GM23338 (cell line): ENCODE measurements around the gene NAA80. TPM values are rescaled to one million over a fixed set of nuclear protein-coding genes. Genes with fewer than 3 reads are reported as not detected.
A peak's percentile ranks its signal among the peaks of the same experiment; 100 is the strongest.

Experiments
- ATAC-seq: fragments of 200-7000 bp; cut with Tn5 transposase; 3 replicates; pipeline ENCODE4 v1.9.1; 2020
- DNase-seq: peaks from one replicate; pipeline ENCODE4 v3.0.0-alpha.2; 2015; ENCODE audit warnings: low spot score
- H2AFZ ChIP-seq: fragments of 200-600 bp; sonication (generic); 2 replicates; pipeline ENCODE4 v1.8.0; 2016; ENCODE audit warnings: antibody characterized with exemption, mild to moderate bottlenecking, moderate library complexity
- H3F3A ChIP-seq: fragments of 200-600 bp; sonication (generic); replicated peaks from 2 replicates; pipeline ENCODE4 v1.8.0; 2017; ENCODE audit warnings: antibody characterized with exemption, mixed run types, low read depth
- H3K27ac ChIP-seq: fragments of 200-600 bp; sonication (generic); 2 replicates; pipeline ENCODE4 v1.6.1; 2016; ENCODE audit warnings: low read depth
- H3K27me3 ChIP-seq: fragments of 200-600 bp; sonication (generic); 2 replicates; pipeline ENCODE4 v1.8.0; 2016; ENCODE audit warnings: mild to moderate bottlenecking, mixed run types, moderate library complexity; ENCODE audit not compliant: insufficient read depth
- H3K36me3 ChIP-seq: fragments of 200-600 bp; sonication (generic); 2 replicates; pipeline ENCODE4 v1.8.0; 2016; ENCODE audit warnings: mild to moderate bottlenecking; ENCODE audit not compliant: insufficient read depth
- H3K4me1 ChIP-seq: fragments of 200-600 bp; sonication (generic); 2 replicates; pipeline ENCODE4 v1.8.0; 2016; ENCODE audit warnings: mild to moderate bottlenecking, moderate library complexity; ENCODE audit not compliant: insufficient read depth
- H3K4me2 ChIP-seq: fragments of 200-600 bp; sonication (generic); 2 replicates; pipeline ENCODE4 v1.7.1; 2017; ENCODE audit warnings: mixed run types
- H3K4me3 ChIP-seq: fragments of 200-600 bp; sonication (generic); 2 replicates; pipeline ENCODE4 v1.6.1; 2016; ENCODE audit warnings: mixed run types
- H3K79me2 ChIP-seq: fragments of 200-600 bp; sonication (generic); replicated peaks from 2 replicates; pipeline ENCODE4 v1.8.0; 2017; ENCODE audit warnings: mild to moderate bottlenecking; ENCODE audit not compliant: insufficient read depth
- H3K9me2 ChIP-seq: fragments of 200-600 bp; sonication (generic); 2 replicates; pipeline ENCODE4 v1.8.0; 2017; ENCODE audit not compliant: insufficient read depth
- H4K20me1 ChIP-seq: fragments of 200-600 bp; sonication (generic); replicated peaks from 2 replicates; pipeline ENCODE4 v1.8.0; 2017; ENCODE audit warnings: mild to moderate bottlenecking; ENCODE audit not compliant: insufficient read depth
- H3K27ac Mint-ChIP-seq: 2 replicates; pipeline ENCODE4 v1.8.0; 2020; ENCODE audit warnings: inconsistent platforms, mild to moderate bottlenecking, moderate library complexity, mixed read lengths
- H3K27me3 Mint-ChIP-seq: 3 replicates; pipeline ENCODE4 v1.8.0; 2022; ENCODE audit warnings: low read depth, mild to moderate bottlenecking, moderate library complexity, mixed read lengths, inconsistent platforms; ENCODE audit not compliant: insufficient read depth, poor library complexity
- H3K36me3 Mint-ChIP-seq: 3 replicates; pipeline ENCODE4 v1.8.0; 2021; ENCODE audit warnings: low read depth, mild to moderate bottlenecking, inconsistent platforms, moderate library complexity, mixed read lengths
- H3K4me1 Mint-ChIP-seq: 3 replicates; pipeline ENCODE4 v1.8.0; 2020; ENCODE audit warnings: mild to moderate bottlenecking, inconsistent platforms, mixed read lengths
- H3K4me3 Mint-ChIP-seq: 3 replicates; pipeline ENCODE4 v1.8.0; 2021; ENCODE audit warnings: moderate library complexity, mild to moderate bottlenecking, inconsistent platforms, mixed read lengths
- H3K9me3 Mint-ChIP-seq: 3 replicates; pipeline ENCODE4 v1.8.0; 2020; ENCODE audit warnings: moderate library complexity, mild to moderate bottlenecking, inconsistent platforms, mixed read lengths
- CREB1 ChIP-seq: fragments of 250-450 bp; sonication (Bioruptor Pico); IDR thresholded peaks from 2 replicates; pipeline ENCODE4 v1.5.0; 2020; ENCODE audit warnings: low read depth, mild to moderate bottlenecking, moderate library complexity
- CTCF ChIP-seq, 2 experiments: fragments of 200-600 bp in 1 of 2; sonication (generic) in 1 of 2; conservative IDR thresholded peaks; 2 replicates each; pipeline versions ENCODE4 v1.5.1 to v1.6.1; 2016 to 2017; ENCODE audit warnings: antibody characterized with exemption in 2 of 2, low read depth in 2 of 2, mild to moderate bottlenecking in 2 of 2, moderate library complexity in 1 of 2
- ETS1 ChIP-seq: IDR thresholded peaks from 2 replicates; pipeline ENCODE4 v1.6.1; 2016; ENCODE audit warnings: antibody characterized with exemption
- EZH2 ChIP-seq: fragments of 200-600 bp; sonication (generic); IDR thresholded peaks from one replicate; pipeline ENCODE4 v1.8.0; 2017; ENCODE audit warnings: antibody characterized with exemption, mild to moderate bottlenecking, low read depth; ENCODE audit not compliant: unreplicated experiment
- EZH2phosphoT487 ChIP-seq: fragments of 200-600 bp; sonication (generic); IDR thresholded peaks from one replicate; pipeline ENCODE4 v1.8.1; 2018; ENCODE audit warnings: antibody characterized with exemption; ENCODE audit not compliant: unreplicated experiment
- JUNB ChIP-seq: IDR thresholded peaks from one replicate; pipeline ENCODE4 v1.6.1; 2016; ENCODE audit warnings: antibody characterized with exemption; ENCODE audit not compliant: unreplicated experiment
- STAT1 ChIP-seq: IDR thresholded peaks from one replicate; pipeline ENCODE4 v1.6.1; 2016; ENCODE audit warnings: antibody characterized with exemption; ENCODE audit not compliant: unreplicated experiment
- ZNF114 ChIP-seq: fragments of 250-450 bp; sonication (Bioruptor Pico); IDR thresholded peaks from 2 replicates; pipeline ENCODE4 v1.5.0; 2020; ENCODE audit warnings: mild to moderate bottlenecking, moderate library complexity
- ZNF331 ChIP-seq: fragments of 250-450 bp; sonication (Bioruptor Pico); IDR thresholded peaks from 2 replicates; pipeline ENCODE4 v1.5.0; 2020; ENCODE audit warnings: low read depth, mild to moderate bottlenecking, moderate library complexity
- polyA plus RNA-seq: library from polyadenylated mRNA; unstranded; fragments of >200 nt; fragmentation: Nextera tagmentation; extraction: Ambion mirVana; gene quantifications from 2 replicates; pipeline ENCODE4 v1.2.1, GENCODE V29; 2016
- total RNA-seq: library from RNA; depleted of rRNA; stranded (reverse); fragments of >200 nt; shearing (Covaris generic); gene quantifications from 2 replicates; pipeline ENCODE4 v1.2.3, GENCODE V29; 2014
- TF ChIP-seq, protein P1 (sequence below): fragments of 250-450 bp; sonication (Bioruptor Pico); IDR thresholded peaks from 2 replicates; pipeline ENCODE4 v1.5.0; 2020; ENCODE audit warnings: mild to moderate bottlenecking, moderate library complexity

Gene NAA80
- total and polyA plus RNA-seq, 2 experiments from 2014 or later = 12.1 to 16.7 TPM

- Histone ChIP-seq H3F3A (peaks cover 31% of the 10 kb centered on the region; the same call in 1 of the 2 replicates), H3K4me1 (peaks cover 18% of the 10 kb centered on the region), H3K27ac (no peak overlapping the region), H2AFZ (no peak overlapping the region), H3K4me3 (peak overlapping the region; percentile 94), H3K4me2 (peak overlapping the region; percentile 97), H3K27me3 (no peaks in the 10 kb centered on the region), H3K36me3 (peaks cover 6% of the 10 kb centered on the region), H3K79me2 (peaks cover 13% of the 10 kb centered on the region), H3K9me2 (no peaks in the 10 kb centered on the region), H4K20me1 (peaks cover 8% of the 10 kb centered on the region; the same call in 1 of the 2 replicates)
- H3K4me3 Mint-ChIP-seq = peak overlapping the region; percentile 91
- ATAC-seq = no peak
- H3K27me3 Mint-ChIP-seq = peaks cover 16% of the 10 kb centered on the region
- peaks cover 38% of the 10 kb centered on the region for H3K36me3 Mint-ChIP-seq
- no peak overlapping the region for H3K27ac Mint-ChIP-seq
- DNase-seq = no peak
- no peak for TF ChIP-seq EZH2phosphoT487
- TF ChIP-seq ETS1 = no peak
- TF ChIP-seq ZNF114 (CRISPR knock-in tag) = no peak
- no peak for TF ChIP-seq JUNB
- no peak for TF ChIP-seq ZNF331 (CRISPR knock-in tag)
- no peak for TF ChIP-seq EZH2
- TF ChIP-seq CTCF (conservative IDR thresholded peaks at IDR 0.05; ENCODE audit: low read depth in 2 of 2) = no peak
- TF ChIP-seq, protein P1, sequence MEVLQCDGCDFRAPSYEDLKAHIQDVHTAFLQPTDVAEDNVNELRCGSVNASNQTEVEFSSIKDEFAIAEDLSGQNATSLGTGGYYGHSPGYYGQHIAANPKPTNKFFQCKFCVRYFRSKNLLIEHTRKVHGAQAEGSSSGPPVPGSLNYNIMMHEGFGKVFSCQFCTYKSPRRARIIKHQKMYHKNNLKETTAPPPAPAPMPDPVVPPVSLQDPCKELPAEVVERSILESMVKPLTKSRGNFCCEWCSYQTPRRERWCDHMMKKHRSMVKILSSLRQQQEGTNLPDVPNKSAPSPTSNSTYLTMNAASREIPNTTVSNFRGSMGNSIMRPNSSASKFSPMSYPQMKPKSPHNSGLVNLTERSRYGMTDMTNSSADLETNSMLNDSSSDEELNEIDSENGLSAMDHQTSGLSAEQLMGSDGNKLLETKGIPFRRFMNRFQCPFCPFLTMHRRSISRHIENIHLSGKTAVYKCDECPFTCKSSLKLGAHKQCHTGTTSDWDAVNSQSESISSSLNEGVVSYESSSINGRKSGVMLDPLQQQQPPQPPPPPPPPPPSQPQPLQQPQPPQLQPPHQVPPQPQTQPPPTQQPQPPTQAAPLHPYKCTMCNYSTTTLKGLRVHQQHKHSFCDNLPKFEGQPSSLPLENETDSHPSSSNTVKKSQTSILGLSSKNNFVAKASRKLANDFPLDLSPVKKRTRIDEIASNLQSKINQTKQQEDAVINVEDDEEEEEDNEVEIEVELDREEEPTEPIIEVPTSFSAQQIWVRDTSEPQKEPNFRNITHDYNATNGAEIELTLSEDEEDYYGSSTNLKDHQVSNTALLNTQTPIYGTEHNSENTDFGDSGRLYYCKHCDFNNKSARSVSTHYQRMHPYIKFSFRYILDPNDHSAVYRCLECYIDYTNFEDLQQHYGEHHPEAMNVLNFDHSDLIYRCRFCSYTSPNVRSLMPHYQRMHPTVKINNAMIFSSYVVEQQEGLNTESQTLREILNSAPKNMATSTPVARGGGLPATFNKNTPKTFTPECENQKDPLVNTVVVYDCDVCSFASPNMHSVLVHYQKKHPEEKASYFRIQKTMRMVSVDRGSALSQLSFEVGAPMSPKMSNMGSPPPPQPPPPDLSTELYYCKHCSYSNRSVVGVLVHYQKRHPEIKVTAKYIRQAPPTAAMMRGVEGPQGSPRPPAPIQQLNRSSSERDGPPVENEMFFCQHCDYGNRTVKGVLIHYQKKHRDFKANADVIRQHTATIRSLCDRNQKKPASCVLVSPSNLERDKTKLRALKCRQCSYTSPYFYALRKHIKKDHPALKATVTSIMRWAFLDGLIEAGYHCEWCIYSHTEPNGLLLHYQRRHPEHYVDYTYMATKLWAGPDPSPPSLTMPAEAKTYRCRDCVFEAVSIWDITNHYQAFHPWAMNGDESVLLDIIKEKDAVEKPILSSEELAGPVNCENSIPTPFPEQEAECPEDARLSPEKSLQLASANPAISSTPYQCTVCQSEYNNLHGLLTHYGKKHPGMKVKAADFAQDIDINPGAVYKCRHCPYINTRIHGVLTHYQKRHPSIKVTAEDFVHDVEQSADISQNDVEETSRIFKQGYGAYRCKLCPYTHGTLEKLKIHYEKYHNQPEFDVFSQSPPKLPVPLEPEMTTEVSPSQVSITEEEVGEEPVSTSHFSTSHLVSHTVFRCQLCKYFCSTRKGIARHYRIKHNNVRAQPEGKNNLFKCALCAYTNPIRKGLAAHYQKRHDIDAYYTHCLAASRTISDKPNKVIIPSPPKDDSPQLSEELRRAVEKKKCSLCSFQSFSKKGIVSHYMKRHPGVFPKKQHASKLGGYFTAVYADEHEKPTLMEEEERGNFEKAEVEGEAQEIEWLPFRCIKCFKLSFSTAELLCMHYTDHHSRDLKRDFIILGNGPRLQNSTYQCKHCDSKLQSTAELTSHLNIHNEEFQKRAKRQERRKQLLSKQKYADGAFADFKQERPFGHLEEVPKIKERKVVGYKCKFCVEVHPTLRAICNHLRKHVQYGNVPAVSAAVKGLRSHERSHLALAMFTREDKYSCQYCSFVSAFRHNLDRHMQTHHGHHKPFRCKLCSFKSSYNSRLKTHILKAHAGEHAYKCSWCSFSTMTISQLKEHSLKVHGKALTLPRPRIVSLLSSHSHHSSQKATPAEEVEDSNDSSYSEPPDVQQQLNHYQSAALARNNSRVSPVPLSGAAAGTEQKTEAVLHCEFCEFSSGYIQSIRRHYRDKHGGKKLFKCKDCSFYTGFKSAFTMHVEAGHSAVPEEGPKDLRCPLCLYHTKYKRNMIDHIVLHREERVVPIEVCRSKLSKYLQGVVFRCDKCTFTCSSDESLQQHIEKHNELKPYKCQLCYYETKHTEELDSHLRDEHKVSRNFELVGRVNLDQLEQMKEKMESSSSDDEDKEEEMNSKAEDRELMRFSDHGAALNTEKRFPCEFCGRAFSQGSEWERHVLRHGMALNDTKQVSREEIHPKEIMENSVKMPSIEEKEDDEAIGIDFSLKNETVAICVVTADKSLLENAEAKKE (CRISPR knock-in tag) = no peak
- no peak for TF ChIP-seq CREB1 (CRISPR knock-in tag)
- no peak for TF ChIP-seq STAT1
- H3K4me1 Mint-ChIP-seq = peaks cover 32% of the 10 kb centered on the region
- no peaks in the 10 kb centered on the region for H3K9me3 Mint-ChIP-seq
These were observed 27.9 kb upstream of the NAA80 start for GRCh38 chr3:50327129-50327528.
